Fibroblast of mammary gland (primary cell): ENCODE results near the gene ILKAP.

ENCODE experiments used
- DNase-seq: peaks from one replicate; pipeline ENCODE4 v3.0.0-alpha.2; 2010; ENCODE audit warnings: low read depth
- H3K4me3 ChIP-seq: 2 replicates; pipeline ENCODE4 v1.5.1; 2011; ENCODE audit warnings: low read depth, mild to moderate bottlenecking, low read length, moderate library complexity; ENCODE audit not compliant: control insufficient read depth
- TF ChIP-seq, protein P1 (sequence below): conservative IDR thresholded peaks from 2 replicates; pipeline ENCODE4 v1.5.1; 2011; ENCODE audit warnings: low read depth, low read length, inconsistent platforms; ENCODE audit not compliant: control insufficient read depth, insufficient read depth

Gene ILKAP

DNA sequence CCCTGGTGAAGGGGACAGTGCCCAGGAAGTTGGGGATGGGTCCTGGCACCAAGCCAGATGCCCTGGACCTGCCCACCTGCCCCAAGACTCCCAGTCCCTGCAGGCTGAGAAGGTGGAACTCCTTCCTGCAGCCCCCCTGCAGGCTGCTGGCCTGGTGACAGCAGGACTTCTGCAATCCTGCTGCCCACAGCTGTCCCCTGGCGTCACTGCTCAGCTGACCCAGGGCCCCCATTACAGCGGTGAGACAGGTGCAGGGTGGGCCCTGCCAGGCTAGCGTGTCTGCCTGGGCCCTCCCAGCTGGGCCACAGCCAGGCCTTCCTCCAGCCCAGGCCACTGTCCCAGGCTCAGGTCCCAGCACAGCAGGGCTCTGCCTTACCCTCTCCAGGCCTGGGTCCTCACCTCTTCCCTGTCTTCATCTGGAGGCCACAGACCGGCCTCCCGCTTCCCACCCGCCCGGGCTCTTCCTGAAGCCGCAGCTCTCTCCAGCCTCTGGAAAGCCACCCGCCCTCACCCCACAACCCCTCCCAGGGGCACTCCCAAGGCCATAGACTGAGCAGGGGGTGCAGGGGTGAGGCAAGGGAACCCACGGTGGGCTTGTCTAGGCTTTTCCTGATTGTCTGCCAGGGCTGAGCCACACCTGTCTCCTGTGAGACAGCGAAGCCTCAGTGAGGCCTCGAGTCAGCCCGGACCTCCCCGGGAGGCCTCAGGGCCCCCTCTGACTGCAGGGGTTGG is 53.5 kb downstream of the ILKAP start:
- DNase-seq, result no peak
- TF ChIP-seq, protein P1, sequence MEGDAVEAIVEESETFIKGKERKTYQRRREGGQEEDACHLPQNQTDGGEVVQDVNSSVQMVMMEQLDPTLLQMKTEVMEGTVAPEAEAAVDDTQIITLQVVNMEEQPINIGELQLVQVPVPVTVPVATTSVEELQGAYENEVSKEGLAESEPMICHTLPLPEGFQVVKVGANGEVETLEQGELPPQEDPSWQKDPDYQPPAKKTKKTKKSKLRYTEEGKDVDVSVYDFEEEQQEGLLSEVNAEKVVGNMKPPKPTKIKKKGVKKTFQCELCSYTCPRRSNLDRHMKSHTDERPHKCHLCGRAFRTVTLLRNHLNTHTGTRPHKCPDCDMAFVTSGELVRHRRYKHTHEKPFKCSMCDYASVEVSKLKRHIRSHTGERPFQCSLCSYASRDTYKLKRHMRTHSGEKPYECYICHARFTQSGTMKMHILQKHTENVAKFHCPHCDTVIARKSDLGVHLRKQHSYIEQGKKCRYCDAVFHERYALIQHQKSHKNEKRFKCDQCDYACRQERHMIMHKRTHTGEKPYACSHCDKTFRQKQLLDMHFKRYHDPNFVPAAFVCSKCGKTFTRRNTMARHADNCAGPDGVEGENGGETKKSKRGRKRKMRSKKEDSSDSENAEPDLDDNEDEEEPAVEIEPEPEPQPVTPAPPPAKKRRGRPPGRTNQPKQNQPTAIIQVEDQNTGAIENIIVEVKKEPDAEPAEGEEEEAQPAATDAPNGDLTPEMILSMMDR, result no peak
- no peak overlapping the region for H3K4me3 ChIP-seq

DNA sequence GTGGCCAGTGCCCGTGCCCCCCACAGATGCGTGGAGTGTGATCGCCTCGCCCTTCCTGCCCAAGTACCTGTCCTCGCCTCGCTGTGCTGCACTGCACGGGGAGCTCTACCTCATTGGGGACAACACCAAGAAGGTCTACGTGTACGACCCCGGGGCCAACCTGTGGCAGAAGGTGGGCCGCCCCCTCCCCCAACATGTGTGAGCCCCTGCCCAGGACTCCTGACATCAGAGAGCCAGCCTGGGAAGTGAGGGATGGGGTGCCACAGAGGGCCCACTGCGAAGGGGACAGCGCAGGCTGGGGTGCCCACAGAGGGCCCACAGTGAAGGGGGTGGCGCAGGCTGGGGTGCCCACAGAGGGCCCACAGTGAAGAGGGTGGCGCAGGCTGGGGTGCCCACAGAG is 54.5 kb downstream of the ILKAP start:
- TF ChIP-seq, protein P1, result no peak
- no peak for DNase-seq
- H3K4me3 ChIP-seq, result no peak overlapping the region

DNA sequence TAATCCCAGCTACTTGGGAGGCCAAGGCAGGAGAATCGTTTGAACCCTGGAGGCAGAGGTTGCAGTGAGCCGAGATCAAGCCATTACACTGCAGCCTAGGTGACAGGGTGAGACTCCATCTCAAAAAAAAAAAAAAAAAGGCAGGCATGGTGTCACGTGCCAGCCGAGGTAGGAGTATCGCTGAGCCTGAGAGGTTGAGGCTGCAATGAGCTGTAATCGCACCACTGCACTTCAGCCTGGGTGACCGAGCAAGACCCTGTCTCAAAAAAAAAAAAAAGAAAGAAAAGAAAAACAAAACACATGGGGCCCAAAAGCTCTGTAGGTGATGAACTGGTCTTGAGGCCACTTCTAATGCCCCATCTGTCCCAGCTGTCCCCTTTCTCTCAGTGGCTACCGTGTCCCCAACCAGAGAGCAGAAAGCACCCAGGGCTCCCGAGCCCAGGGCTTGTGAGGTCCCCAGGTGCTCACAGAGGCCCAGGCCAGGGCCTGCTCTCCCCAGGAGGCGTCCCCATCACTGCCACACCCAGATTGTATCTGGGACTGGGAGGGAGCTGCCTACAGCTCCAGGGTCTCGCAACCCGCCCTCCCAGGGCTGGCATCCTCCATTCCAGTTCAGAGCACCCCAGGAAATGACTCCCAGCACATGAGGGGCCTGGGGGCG is 56.5 kb downstream of the ILKAP start:
- H3K4me3 ChIP-seq, result no peak overlapping the region
- DNase-seq, result no peak
- TF ChIP-seq, protein P1, result no peak

DNA sequence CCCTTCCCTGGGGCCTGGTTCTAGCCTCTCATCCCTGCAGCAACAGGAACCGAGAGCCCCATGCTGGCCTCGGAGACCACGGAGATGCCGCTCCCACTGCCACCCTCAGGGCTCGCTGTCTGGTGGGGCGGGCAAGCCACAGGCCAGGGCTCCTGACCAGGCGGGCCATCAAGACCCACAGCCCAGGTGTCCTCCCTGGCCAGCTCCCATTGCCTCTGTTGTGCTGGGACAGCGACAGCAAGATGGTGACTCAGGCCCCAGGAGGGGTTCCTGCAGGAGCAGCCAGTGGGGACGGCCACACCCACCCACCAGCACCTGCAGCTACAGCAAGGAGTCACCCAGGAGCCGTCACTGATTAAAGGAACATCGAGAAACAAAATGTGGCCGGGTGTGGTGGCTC is 57.6 kb downstream of the ILKAP start:
- H3K4me3 ChIP-seq, result no peak overlapping the region
- no peak for DNase-seq
- TF ChIP-seq, protein P1, result no peak

DNA sequence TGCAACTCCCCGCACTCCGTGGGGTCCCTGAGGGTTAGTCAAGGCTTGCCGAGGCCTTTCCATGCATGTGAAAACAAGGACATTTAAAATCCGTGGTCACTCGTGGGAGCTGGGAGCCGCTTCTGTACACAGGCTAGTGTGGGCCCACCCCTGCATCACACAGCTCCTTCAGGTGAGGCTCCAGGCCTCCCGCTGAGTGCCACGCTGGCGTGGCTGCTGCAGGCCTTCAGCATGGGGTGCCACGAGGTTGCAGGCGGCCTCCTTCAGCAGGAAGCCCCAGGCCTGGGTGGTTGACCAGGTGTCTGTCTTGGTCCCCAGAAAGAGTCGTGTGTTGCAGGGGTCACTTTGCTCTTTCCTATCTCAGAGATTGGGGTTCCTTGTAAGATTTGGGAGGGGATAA is 58.4 kb downstream of the ILKAP start:
- no peak overlapping the region for H3K4me3 ChIP-seq
- no peak for DNase-seq
- TF ChIP-seq, protein P1, result no peak

DNA sequence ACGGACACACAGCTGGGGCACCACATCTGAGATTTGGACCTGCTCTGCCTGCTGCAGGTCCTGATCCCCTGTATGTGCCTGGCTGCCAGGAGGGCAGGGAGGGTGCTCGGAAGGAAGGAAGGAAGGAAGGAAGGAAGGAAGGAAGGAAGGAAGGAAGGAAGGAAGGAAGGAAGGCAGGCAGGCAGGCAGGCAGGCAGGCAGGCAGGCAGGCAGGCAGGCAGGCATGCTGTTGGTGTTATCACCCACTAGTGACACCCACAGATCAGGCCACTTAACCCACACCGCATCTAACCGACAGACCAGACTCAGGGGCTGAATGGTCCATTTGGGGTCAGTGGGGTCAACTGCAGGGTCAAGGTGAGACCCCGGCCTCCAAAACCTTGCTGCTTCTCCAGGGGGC is 59.2 kb downstream of the ILKAP start:
- DNase-seq, result no peak
- TF ChIP-seq, protein P1, result no peak
- no peak overlapping the region for H3K4me3 ChIP-seq
